K562 (cell line): ENCODE measurements around the gene HPCA. TPM values are rescaled to one million over a fixed set of nuclear protein-coding genes. Genes with fewer than 3 reads are reported as not detected.

Source experiments
- CBX8 ChIP-seq: fragments of 200-600 bp; sonication (generic); IDR thresholded peaks from 2 replicates; pipeline ENCODE4 v1.6.1; 2012; ENCODE audit warnings: borderline replicate concordance, mixed run types, low read depth, mild to moderate bottlenecking, moderate library complexity, mixed read lengths, low read length, control low read depth, inconsistent platforms; ENCODE audit not compliant: poor library complexity, severe bottlenecking; ENCODE audit errors: extremely low read depth
- ELF4 ChIP-seq: fragments of 450-650 bp; formaldehyde crosslinking; IDR thresholded peaks from 2 replicates; pipeline ENCODE4 v1.4.0; 2022; ENCODE audit warnings: missing genetic modification characterization
- ETV1 ChIP-seq: fragments of 450-650 bp; conservative IDR thresholded peaks from 2 replicates; pipeline ENCODE4 v1.6.1; 2016; ENCODE audit warnings: missing genetic modification characterization, control low read depth, low read depth, missing compliant biosample characterization
- ETV6 ChIP-seq, 3 experiments: fragments of 150-350 bp in 1 of 3; sonication (generic) in 1 of 3; formaldehyde crosslinking in 1 of 3; IDR thresholded peaks; 2 replicates each; pipeline versions ENCODE4 v1.6.1 to v1.8.0; 2014 to 2022; ENCODE audit warnings: borderline replicate concordance in 2 of 3, low read depth in 2 of 3, antibody characterized with exemption in 1 of 3, low read length in 1 of 3, mild to moderate bottlenecking in 1 of 3, missing genetic modification reagents in 1 of 3
- GABPB2 ChIP-seq: fragments of 250-450 bp; sonication (Bioruptor Pico); conservative IDR thresholded peaks from 2 replicates; pipeline ENCODE4 v1.5.1; 2021; ENCODE audit warnings: mild to moderate bottlenecking
- GATAD2B ChIP-seq: fragments of 450-650 bp; IDR thresholded peaks from 2 replicates; pipeline ENCODE4 v1.6.1; 2017; ENCODE audit warnings: mild to moderate bottlenecking, borderline replicate concordance
- HDAC6 ChIP-seq: IDR thresholded peaks from 2 replicates; pipeline ENCODE4 v1.6.1; 2012; ENCODE audit warnings: low read depth, mild to moderate bottlenecking, control low read depth, inconsistent platforms, low read length, moderate library complexity
- HLTF ChIP-seq: fragments of 450-650 bp; IDR thresholded peaks from 2 replicates; pipeline ENCODE4 v1.6.1; 2016
- IFI16 ChIP-seq: fragments of 250-450 bp; sonication (Bioruptor Pico); IDR thresholded peaks from 2 replicates; pipeline ENCODE4 v2.1.2; 2022; ENCODE audit warnings: mild to moderate bottlenecking, inconsistent platforms
- KHSRP ChIP-seq: fragments of 450-650 bp; IDR thresholded peaks from 2 replicates; pipeline ENCODE4 v1.6.1; 2017
- MEF2A ChIP-seq: IDR thresholded peaks from 2 replicates; pipeline ENCODE4 v1.6.1; 2011; ENCODE audit warnings: low read depth, mild to moderate bottlenecking, low read length, moderate library complexity; ENCODE audit not compliant: control insufficient read depth
- NCOA1 ChIP-seq: fragments of 450-650 bp; IDR thresholded peaks from 2 replicates; pipeline ENCODE4 v1.6.1; 2016; ENCODE audit warnings: low read depth
- NCOR1 ChIP-seq: fragments of 450-650 bp; IDR thresholded peaks from 2 replicates; pipeline ENCODE4 v1.6.1; 2016; ENCODE audit warnings: mild to moderate bottlenecking, moderate library complexity
- NR0B1 ChIP-seq: fragments of 450-650 bp; IDR thresholded peaks from one replicate; pipeline ENCODE4 v1.6.1; 2018; ENCODE audit warnings: mild to moderate bottlenecking, moderate library complexity; ENCODE audit not compliant: partially characterized antibody
- PHTF2 ChIP-seq: fragments of 250-450 bp; sonication (Bioruptor Pico); IDR thresholded peaks from 2 replicates; pipeline ENCODE4 v1.5.0; 2021; ENCODE audit warnings: mild to moderate bottlenecking
- PTBP1 ChIP-seq: fragments of 200-400 bp; formaldehyde crosslinking; IDR thresholded peaks from 2 replicates; pipeline ENCODE4 v1.6.1; 2017; ENCODE audit warnings: low read depth, low read length
- RNF2 ChIP-seq: sonication (generic); IDR thresholded peaks from 2 replicates; pipeline ENCODE4 v1.6.1; 2016
- STAT6 ChIP-seq: sonication (generic); formaldehyde crosslinking; IDR thresholded peaks from 2 replicates; pipeline ENCODE4 v1.8.1; 2023; ENCODE audit warnings: mild to moderate bottlenecking, missing genetic modification reagents
- ZNF146 ChIP-seq: IDR thresholded peaks from one replicate; pipeline ENCODE4 v1.6.1; 2018; ENCODE audit warnings: missing compliant biosample characterization; ENCODE audit not compliant: unreplicated experiment
- ZNF212 ChIP-seq: fragments of 450-650 bp; formaldehyde crosslinking; IDR thresholded peaks from 2 replicates; pipeline ENCODE4 v1.4.0; 2020; ENCODE audit warnings: mild to moderate bottlenecking
- ZNF263 ChIP-seq: sonication (generic); formaldehyde crosslinking; IDR thresholded peaks from 2 replicates; pipeline ENCODE4 v1.8.0; 2022; ENCODE audit warnings: mild to moderate bottlenecking, missing genetic modification reagents, borderline replicate concordance
- ZNF3 ChIP-seq: fragments of 250-450 bp; sonication (Bioruptor Pico); IDR thresholded peaks from 2 replicates; pipeline ENCODE4 v1.5.0; 2021; ENCODE audit warnings: mild to moderate bottlenecking, moderate library complexity
- ZNF436 ChIP-seq: fragments of 250-450, 450-650 bp; sonication (Bioruptor Pico); formaldehyde crosslinking; IDR thresholded peaks from 2 replicates; pipeline ENCODE4 v1.7.0; 2020; ENCODE audit warnings: mild to moderate bottlenecking
- ZSCAN29 ChIP-seq: fragments of 450-650 bp; IDR thresholded peaks from 2 replicates; pipeline ENCODE4 v1.6.1; 2017
- polyA plus RNA-seq, 8 experiments: library from polyadenylated mRNA; depleted of rRNA in 4 of 8; stranded (reverse) in 5 of 8; unstranded in 3 of 8; fragments of >200 nt; fragmentation: Nextera tagmentation in 2 of 8; fragmentation: Illumina TruSeq in 1 of 8; extraction: Ambion mirVana in 2 of 8; extraction: Trizol in 1 of 8; gene quantifications; 2 replicates each; pipeline versions ENCODE4 v1.2.1 to v1.2.3, GENCODE V29; 2011 to 2014; ENCODE audit warnings: inconsistent platforms in 1 of 8, missing spikeins in 1 of 8
- total RNA-seq, 7 experiments: library from RNA; depleted of rRNA in 6 of 7; stranded (reverse); fragments of >200 nt in 6 of 7; fragmentation: Illumina TruSeq in 2 of 7; extraction: Trizol in 2 of 7; gene quantifications; 2 replicates each; pipeline versions ENCODE4 v1.2.1 to v1.2.3, GENCODE V29; 2011 to 2021; ENCODE audit warnings: low replicate concordance in 1 of 7
- TF ChIP-seq, protein P1 (sequence below): fragments of 450-650 bp; formaldehyde crosslinking; IDR thresholded peaks from 2 replicates; pipeline ENCODE4 v1.4.0; 2020; ENCODE audit warnings: mild to moderate bottlenecking, mixed read lengths

The HPCA gene
- total and polyA plus RNA-seq, 9 of the 15 experiments (the other 6 are each of a cell fraction or from before 2014, with no cell fraction given), result not detected

DNA sequence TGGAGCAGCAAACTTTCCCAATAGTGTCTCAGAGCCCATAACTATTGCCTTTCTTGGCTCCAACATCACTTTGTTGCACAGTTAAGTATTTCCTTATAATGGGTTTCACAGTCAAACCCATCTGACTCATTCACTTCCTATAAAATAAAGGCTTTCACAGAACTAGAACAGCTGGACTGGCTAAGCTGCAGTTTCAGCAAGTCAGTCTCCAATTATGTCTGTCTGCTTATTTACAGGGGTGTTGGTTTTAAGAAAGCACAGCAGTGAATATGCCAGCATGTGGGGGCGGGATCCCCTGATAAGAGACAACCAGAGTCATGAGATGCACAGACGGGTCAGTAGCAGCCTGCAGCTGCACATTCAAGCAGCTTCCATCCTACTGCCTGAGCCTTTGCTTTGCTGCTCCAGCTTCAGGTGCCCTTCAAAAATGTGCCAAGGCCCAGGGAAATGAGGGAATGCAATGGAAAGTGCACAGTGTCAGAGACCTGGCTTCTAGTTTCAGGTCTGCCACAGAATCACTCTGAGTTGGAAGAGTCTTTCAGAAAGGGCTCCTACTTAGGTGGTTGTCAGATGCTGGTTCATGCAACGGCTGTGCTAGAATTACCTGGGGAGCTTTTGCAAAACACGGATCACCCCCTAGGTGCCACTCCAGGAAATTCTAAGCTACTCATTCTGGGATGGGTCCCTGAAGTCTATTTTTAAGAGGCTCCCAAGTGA lies 53.5 kb downstream of the HPCA start (continued):
- TF ChIP-seq, protein P1, sequence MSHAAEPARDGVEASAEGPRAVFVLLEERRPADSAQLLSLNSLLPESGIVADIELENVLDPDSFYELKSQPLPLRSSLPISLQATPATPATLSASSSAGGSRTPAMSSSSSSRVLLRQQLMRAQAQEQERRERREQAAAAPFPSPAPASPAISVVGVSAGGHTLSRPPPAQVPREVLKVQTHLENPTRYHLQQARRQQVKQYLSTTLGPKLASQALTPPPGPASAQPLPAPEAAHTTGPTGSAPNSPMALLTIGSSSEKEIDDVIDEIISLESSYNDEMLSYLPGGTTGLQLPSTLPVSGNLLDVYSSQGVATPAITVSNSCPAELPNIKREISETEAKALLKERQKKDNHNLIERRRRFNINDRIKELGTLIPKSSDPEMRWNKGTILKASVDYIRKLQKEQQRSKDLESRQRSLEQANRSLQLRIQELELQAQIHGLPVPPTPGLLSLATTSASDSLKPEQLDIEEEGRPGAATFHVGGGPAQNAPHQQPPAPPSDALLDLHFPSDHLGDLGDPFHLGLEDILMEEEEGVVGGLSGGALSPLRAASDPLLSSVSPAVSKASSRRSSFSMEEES (CRISPR knock-in tag), result peak; percentile 34
- TF ChIP-seq ETV6 (IDR thresholded peaks at IDR 0.05; ENCODE audit: borderline replicate concordance in 1 of 2, low read depth in 2 of 2, low read length in 1 of 2), result no peak
- no peak for TF ChIP-seq ETV6 (CRISPR knock-in tag; IDR thresholded peaks at IDR 0.05; ENCODE audit: borderline replicate concordance)
- no peak for TF ChIP-seq NR0B1
- TF ChIP-seq ZSCAN29, result no peak
- TF ChIP-seq CBX8, result no peak
- TF ChIP-seq GATAD2B, result no peak
- TF ChIP-seq ETV1, result no peak
- no peak for TF ChIP-seq RNF2
- TF ChIP-seq HDAC6, result no peak
- TF ChIP-seq ELF4 (CRISPR knock-in tag), result 0 out of 2 replicates have a peak, but pooled peaks have one; percentile 26
- TF ChIP-seq NCOR1, result peak; percentile 77
- no peak for TF ChIP-seq STAT6 (CRISPR knock-in tag)
- TF ChIP-seq GABPB2 (CRISPR knock-in tag), result no peak
- TF ChIP-seq IFI16 (CRISPR knock-in tag), result no peak
- TF ChIP-seq KHSRP, result no peak
- no peak for TF ChIP-seq ZNF212 (CRISPR knock-in tag)
- TF ChIP-seq ZNF436 (CRISPR knock-in tag), result no peak
- TF ChIP-seq HLTF, result no peak
- TF ChIP-seq NCOA1, result no peak
- TF ChIP-seq ZNF263 (CRISPR knock-in tag), result no peak
- TF ChIP-seq PHTF2 (CRISPR knock-in tag), result no peak
- TF ChIP-seq ZNF3 (CRISPR knock-in tag), result no peak
- no peak for TF ChIP-seq PTBP1
- no peak for TF ChIP-seq MEF2A
- no peak for TF ChIP-seq ZNF146 (CRISPR knock-in tag)
